Brain pericyte (primary cell): ENCODE data around the gene STRA8.
A peak's percentile ranks its signal among the peaks of the same experiment; 100 is the strongest.

Experiments
- DNase-seq: peaks from one replicate; pipeline ENCODE4 v3.0.0-alpha.2; 2012; ENCODE audit warnings: low read depth, low spot score

STRA8 gene, protein sequence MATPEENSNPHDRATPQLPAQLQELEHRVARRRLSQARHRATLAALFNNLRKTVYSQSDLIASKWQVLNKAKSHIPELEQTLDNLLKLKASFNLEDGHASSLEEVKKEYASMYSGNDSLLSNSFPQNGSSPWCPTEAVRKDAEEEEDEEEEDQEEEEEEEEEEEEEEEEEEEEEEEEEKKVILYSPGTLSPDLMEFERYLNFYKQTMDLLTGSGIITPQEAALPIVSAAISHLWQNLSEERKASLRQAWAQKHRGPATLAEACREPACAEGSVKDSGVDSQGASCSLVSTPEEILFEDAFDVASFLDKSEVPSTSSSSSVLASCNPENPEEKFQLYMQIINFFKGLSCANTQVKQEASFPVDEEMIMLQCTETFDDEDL

DNA sequence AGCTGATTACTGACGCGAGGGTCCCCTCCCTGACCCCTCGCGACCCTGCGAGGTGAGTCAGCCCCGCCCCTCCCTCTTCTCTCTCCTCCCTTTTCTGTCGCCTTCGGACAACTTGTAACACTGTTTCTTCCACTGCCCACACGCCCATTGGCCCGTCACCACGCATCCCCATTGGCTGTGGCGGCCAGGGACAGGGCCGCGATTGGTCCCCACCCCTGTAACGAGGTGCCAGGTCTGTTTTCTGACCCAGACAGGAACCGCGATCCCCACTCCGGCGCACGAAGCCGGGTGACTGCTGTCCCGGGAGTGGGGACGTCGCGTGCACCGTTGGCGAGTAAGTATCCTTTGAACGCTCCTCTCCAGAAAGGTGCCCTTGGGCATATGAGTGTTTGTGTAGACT is at the start of gene STRA8:
Gene STRA8, plus strand, starts transcription at position 269 of the 400 bp plus-strand sequence. CDS start 6,687 bp downstream, outside the sequence.
- no peak for DNase-seq

DNA sequence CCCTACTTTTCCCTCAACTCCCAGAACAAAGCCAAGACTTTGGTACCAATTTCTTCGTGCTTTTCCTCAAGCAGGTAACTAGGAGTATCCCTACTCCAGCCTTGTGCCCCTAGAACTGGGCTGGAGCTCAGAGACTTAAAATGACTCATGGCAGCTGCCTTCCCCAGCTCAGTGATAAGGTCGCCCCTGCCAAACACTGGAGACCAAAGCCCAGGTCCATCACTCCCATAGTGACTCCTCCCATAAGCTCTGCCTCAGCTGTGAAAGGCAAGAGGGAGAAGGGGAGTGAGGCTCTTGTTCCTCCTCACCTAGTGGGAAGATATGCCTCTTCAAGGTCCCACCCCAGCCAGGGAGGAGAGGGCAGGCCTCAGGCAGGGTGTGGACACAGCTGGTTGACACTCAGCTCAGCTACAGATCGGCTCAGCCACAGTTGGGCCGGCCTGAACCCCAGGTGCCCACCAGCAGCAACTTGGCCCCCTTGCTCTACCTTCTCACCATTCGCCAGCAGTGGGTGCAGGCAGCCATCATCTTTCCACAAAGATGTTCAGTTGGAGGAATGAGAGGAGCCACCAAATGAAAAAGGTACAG is 49.3 kb upstream of the STRA8 start:
- no peak for DNase-seq

DNA sequence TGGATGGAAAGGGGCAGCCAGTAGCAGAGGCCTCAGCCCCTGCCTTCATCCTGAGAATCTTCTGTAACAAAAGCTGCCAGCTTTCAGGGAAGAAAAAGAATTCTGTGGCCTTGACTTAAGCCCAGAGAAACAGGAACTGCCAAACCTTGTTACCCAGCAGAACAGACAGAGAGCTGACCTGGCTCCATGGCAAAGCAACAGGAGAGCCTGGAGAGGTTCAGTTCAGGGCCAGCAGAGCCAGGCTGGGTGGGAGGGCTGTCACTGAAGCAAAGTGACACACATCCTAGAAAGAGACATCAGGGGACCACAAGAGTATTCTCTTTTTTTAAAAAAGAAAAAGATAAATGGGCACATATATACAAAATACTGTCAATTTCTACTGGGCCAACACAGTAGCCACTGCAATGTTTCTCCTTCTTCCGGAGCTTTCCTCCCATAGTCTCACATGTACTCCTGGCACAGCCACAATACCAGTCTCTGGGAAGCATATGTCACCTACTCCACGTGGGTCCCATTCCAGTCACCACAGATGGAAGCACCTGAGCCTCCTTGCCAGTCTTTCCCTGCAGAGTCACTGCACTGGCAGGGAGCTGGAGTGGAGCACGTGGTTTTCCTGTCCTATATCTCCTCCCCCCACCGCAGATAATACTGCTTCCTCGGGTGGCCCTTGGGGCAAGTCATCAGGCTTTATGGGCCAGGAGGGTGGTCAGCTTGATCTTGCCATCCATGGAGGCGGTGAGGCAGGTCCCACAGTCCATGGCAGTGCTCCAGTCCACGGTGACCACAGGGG is 48.0 kb upstream of the STRA8 start:
- no peak for DNase-seq

DNA sequence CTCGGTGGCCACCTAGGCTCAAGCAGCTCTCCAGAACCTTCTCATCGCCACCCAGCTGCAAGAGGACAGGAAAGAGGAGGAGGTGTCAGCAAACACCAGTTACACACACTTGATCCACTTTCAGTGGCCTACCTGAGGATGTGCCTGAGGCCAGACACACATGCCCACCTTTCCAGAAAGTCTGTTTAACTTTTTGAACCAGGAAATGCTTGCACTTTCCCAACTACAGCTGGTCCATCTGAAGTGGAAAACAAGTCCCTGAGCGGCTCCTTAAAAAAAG is 47.4 kb upstream of the STRA8 start:
- no peak for DNase-seq

DNA sequence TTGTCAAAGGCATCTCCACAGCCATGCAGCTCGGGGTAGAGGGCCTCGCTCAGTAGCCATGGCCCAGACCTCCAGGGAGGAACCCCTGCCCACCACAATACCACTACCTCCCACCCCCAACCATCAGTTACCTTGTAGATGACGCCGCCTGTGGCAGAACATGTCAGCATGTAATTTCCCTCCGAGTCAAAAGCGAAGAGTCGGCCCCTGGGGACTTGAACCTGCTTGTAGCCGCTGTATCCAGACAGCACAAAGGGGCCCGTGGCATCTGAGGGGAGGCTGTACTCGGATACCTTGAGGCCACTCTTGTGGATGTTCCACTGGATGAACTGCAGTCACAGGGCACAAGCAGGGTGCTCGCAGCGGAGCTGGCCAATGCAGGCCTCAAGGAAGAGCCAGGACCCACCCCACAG is 46.8 kb upstream of the STRA8 start:
- DNase-seq, result no peak

GRCh38 chr7:135188298-135188984 is 45.2 kb upstream of the STRA8 start:
- no peak for DNase-seq

GRCh38 chr7:135189221-135189662 is 44.4 kb upstream of the STRA8 start:
- no peak for DNase-seq

DNA sequence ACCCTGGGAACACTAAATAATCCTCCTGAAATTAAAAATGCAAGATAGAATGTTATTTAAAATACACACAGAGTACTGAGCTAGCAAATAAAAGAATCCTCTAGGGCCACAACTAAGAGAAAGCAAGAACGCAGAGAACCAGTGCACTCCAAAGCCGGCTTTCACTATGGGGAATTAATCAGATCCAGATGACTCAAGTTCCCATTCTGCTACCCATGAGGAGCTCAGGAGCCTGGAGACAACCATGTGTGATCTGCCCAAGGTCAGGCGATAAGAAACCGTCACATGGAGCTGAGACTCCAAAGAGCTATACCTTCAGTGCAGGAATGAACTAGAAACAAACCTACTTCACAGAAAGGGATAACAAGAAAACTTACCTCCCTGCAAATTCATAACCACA is 43.7 kb upstream of the STRA8 start:
- DNase-seq, result no peak

- no peak for DNase-seq
These were observed 42.9 kb upstream of the STRA8 start for GRCh38 chr7:135190703-135191102.

DNA sequence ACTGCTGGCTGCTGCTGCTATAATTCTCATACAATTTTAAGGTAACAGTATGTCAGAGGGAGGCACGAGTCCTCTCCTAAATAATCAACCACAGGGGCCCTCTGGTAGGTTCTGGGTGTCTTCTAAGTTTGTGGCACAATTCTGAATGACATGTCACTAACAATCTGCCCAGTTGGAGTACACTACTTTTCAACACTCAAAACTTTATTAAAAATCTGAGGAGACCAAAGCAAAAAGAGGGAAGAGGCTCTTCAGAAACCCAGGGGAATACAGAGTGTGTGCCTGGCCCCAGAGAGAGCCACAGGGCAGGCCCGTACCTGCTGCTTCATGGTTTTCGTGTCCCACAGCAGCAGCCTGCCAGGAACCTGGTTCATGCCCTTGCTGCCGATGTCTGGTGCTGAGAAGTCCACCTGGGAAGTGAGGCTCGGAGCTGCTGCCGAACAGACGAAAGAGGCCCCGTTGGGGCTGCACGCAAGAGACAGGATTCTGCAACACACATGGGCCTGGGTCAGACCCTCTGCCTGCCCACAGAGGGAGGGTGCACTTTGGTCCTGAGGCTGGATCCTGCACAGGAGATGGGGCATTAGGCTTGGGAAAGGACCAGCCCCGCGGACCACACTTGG is 40.6 kb upstream of the STRA8 start:
- DNase-seq, result no peak

GRCh38 chr7:135193615-135194081 is 40.0 kb upstream of the STRA8 start:
- peak; percentile 83 for DNase-seq

DNA sequence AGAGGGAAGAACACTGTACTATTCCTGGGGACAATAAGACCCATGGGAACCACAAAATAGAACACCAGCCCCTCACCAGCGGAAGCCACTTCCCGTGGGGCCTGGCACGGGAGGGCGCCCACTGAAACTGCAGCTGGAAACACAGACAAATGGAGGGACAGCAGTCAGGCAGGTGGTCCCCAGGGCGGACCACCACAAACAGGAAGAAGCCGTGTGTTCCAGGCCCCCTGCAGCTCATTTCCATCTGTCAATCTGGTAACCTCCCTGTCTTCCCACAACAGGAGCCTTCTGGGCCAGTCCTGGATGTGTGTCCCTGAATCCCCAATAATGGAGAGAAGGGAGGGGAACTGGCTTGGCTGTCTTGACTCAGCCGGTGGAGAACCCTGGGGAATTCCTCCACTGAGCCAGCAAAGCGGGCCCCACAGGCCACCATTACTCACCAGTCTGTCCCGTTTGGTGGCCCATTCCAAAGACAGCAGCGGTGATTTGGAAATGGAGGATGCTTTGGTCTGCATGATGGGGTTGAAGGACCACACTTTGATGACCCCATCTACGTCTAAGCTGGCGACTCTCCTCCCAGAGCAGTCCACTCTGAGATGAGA is 39.0 kb upstream of the STRA8 start:
- no peak for DNase-seq

GRCh38 chr7:135195156-135195555 is 38.5 kb upstream of the STRA8 start:
- no peak for DNase-seq

GRCh38 chr7:135195968-135196629 is 37.5 kb upstream of the STRA8 start:
- no peak for DNase-seq

DNA sequence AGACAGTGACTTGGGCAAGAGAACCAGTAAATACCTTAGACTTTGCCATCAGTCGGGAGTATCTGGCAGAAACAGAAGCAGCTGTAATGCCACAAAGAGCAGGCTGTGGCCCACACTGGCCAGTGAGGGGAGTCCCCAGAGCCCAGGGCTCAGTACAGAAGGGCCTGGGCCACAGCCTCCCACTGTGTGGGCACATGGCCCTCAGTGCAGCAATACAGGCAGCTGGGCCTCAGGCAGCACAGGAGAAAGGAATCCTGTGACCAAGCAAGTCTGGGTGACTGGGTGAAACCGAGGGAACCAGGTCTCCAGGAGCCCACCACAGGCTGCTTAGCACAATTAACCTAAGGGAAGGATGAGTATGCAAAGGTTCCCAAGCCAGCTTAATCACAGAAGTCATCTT is 36.3 kb upstream of the STRA8 start:
- DNase-seq, result no peak

DNA sequence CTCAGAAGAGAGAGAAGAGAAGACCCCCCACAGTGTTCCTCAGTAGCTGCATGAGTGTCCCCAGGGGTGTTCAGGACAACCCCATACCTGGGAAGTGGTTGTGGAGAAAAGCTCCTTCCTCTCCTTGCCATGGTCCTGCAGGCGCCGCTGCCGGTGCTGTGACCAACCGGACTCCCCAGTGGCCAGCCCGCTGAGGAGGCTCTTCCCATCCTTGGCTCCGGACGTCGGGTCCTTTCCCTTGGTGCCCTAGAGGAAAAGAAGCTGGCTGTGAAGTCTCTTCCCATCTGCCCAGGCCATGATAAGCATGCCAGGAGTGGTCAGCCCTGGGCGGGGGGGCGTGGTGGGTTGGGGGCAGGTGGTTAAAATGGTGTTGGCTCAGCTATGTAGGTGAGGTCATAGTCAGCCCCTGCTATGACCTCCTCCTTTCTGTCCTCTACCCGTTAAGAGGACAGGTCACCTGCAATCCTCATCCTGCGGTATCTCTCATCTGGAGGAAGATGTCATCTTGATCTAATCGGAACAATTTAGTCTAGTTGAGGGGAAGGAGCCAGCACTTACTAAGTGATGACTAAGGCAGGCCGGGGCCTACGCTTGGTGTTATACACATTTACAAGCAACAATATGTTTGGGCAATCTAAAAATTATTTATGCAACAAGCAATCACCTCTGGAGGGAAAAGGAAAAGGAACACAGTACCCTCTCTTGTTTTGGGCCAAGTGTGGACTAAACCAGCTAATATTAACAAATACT is 35.6 kb upstream of the STRA8 start:
- no peak for DNase-seq

DNA sequence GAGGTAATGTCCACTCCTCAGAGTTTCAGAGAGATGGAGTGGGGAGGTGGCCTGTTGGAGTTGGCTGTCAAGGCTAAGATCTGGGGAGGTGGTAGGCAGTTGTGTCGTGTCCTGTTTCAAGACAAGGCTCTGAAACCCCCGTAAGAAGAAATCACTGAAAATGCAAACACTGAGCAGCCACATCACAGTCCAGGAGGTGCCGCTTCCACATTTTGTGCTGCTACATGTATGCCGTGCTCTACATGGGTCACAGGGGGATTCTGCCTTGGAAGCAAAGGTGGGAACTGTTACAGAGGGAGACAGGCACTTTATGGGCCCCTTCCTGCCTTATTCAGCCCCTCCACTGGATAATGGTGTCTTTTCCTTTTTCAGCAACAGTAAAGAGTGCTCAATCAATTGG is 34.2 kb upstream of the STRA8 start:
- no peak for DNase-seq

DNA sequence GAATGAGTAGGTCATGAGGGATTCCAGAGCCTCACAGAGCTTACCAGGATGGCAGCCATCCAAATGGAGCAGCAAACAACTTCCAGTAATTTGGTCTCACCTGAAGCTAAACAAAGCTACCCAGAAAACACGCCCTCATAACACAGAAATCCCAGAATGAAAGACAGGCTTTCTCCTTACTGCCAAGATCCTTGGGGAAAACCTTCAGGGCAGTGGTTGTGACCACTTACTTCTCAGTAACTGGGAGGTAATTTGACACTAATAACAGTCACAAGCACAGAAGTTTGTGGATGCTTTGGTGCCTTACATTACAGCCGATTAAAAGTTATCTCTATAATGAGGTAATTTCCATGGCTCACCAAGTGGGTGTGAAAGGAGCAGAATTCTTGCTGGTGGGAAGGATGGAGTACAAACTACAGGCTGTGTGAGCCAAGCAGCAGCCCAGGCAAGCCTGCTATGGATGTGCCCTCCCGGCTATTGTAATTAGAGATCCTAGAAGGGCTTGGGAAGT is 32.8 kb upstream of the STRA8 start:
- no peak for DNase-seq

- no peak for DNase-seq
These were observed 32.3 kb upstream of the STRA8 start for GRCh38 chr7:135201350-135201749.

- DNase-seq, result peak; percentile 51
These were observed 29.3 kb upstream of the STRA8 start for GRCh38 chr7:135204341-135204749.
